Measurements from ENCODE around the gene PRSS8.

GRCh38 chr16:31082368-31083045 lies 53.0 kb downstream of the PRSS8 start:
- no peak for TF ChIP-seq CTCF (IDR thresholded peaks at IDR 0.05)
- TF ChIP-seq EP300 (IDR thresholded peaks at IDR 0.05) = no peak
- no peak for TF ChIP-seq POLR2A (IDR thresholded peaks at IDR 0.05)
